Measurements from ENCODE around the gene CHPF. TPM values are rescaled to one million over a fixed set of nuclear protein-coding genes. Genes with fewer than 3 reads are reported as not detected.

Gene CHPF
- total RNA-seq, 2 donors from 2014 or later: 42.9 to 51.1 TPM

- intact Hi-C loops (cut with DNase I): no loop called here
- DNase-seq (ENCODE audit: low spot score): no peak
Observed at GRCh38 chr2:219508444-219508734, 35.2 kb downstream of the CHPF start.

GRCh38 chr2:219507581-219508443 lies 35.8 kb downstream of the CHPF start:
- intact Hi-C loops (cut with DNase I): no loop called here
- no peak for DNase-seq (ENCODE audit: low spot score)

GRCh38 chr2:219506802-219507526 lies 36.6 kb downstream of the CHPF start:
- DNase-seq (ENCODE audit: low spot score): no peak
- intact Hi-C loops (cut with DNase I): no loop called here

GRCh38 chr2:219506153-219506801 lies 37.3 kb downstream of the CHPF start:
- intact Hi-C loops (cut with DNase I): no loop called here
- DNase-seq (ENCODE audit: low spot score): no peak

GRCh38 chr2:219505585-219505984 lies 38.0 kb downstream of the CHPF start:
- intact Hi-C loops (cut with DNase I): no loop called here
- no peak for DNase-seq (ENCODE audit: low spot score)

- DNase-seq (ENCODE audit: low spot score): no peak
- intact Hi-C loops (cut with DNase I): no loop called here
Observed at GRCh38 chr2:219502618-219503017, 41.0 kb downstream of the CHPF start.

GRCh38 chr2:219501849-219502248 lies 41.8 kb downstream of the CHPF start:
- no peak for DNase-seq (ENCODE audit: low spot score)
- intact Hi-C loops (cut with DNase I): no loop called here

- intact Hi-C loops (cut with DNase I): no loop called here
- no peak for DNase-seq (ENCODE audit: low spot score)
Observed at GRCh38 chr2:219500135-219500534, 43.5 kb downstream of the CHPF start.

- DNase-seq (ENCODE audit: low spot score): no peak
- intact Hi-C loops (cut with DNase I): no loop called here
Observed at GRCh38 chr2:219499555-219499954, 44.1 kb downstream of the CHPF start.

GRCh38 chr2:219499058-219499307 lies 44.6 kb downstream of the CHPF start:
- intact Hi-C loops (cut with DNase I): no loop called here

GRCh38 chr2:219498280-219499057 lies 45.1 kb downstream of the CHPF start, which contains the start of gene GMPPA:
Gene GMPPA, plus strand, starts transcription at chr2:219498891. Its CDS starts 1,085 bp downstream, at chr2:219499976.
- intact Hi-C loops (cut with DNase I): no loop called here
- DNase-seq (ENCODE audit: low spot score): peak; percentile 99

More at GRCh38 chr2:219499058-219499307, 44.6 kb downstream of the CHPF start:
- DNase-seq (ENCODE audit: low spot score): no peak

GRCh38 chr2:219497495-219498279 lies 45.9 kb downstream of the CHPF start:
- intact Hi-C loops (cut with DNase I): no loop called here
- DNase-seq (ENCODE audit: low spot score): peak; percentile 97

- no peak for DNase-seq (ENCODE audit: low spot score)
- intact Hi-C loops (cut with DNase I): no loop called here
Observed at GRCh38 chr2:219496825-219497494, 46.6 kb downstream of the CHPF start.

- no peak for DNase-seq (ENCODE audit: low spot score)
- intact Hi-C loops (cut with DNase I): no loop called here
Observed at GRCh38 chr2:219496247-219496824, 47.3 kb downstream of the CHPF start.

- intact Hi-C loops (cut with DNase I): no loop called here
- DNase-seq (ENCODE audit: low spot score): no peak
Observed at GRCh38 chr2:219495531-219496122, 48.0 kb downstream of the CHPF start.

- no peak for DNase-seq (ENCODE audit: low spot score)
- intact Hi-C loops (cut with DNase I): no loop called here
Observed at GRCh38 chr2:219494952-219495530, 48.6 kb downstream of the CHPF start.

GRCh38 chr2:219493086-219493485 lies 50.5 kb downstream of the CHPF start:
- intact Hi-C loops (cut with DNase I): no loop called here

More at GRCh38 chr2:219493086-219493485, 50.5 kb downstream of the CHPF start:
- no peak for DNase-seq (ENCODE audit: low spot score)
